GM10847 (cell line): ENCODE data around the gene PTPRN2.

Experiments
- POLR2A ChIP-seq: IDR thresholded peaks from 2 replicates; pipeline ENCODE4 v1.6.1; 2011; ENCODE audit not compliant: insufficient read length; ENCODE audit errors: extremely low read depth

The PTPRN2 gene

DNA sequence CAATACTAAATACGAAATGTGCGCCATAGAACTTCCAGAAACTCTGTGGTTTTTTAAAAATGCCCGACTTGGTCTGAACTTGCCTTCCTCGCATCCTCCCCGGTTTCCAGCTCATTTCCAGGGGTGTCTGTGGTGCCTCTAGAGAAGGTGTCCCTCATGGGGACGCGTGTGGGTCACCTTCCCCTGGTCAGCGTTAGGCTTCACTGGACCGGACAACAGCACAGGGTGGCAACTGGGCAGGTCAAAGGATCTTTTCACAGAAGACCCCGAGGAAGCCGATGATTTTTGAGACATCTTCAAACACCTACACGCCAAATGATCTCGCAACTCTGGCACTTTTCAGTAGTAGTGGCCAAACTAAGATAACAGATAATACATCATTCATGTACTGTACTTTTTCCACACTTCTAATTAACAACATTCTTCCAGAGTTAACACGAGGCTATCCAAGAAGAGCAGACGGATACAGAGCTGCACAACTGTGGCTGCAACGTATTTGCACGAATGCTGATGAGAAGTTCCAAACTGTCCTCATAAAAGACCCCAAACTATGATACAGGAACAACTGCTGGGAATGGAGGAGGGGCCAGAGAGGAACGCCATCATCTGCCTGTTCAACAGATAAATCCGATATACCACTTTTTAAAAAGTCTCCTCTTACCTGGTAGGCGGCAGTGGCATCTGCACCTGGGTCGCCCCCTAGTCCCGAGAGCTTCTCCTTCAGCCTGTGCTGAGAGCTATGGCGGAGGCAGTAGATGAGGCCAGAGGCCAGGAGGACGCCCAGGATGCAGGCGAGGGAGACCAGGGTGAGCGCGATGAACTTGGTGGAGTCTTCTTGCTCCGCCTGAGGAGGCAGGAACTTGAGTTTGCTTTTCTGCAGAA lies 905.3 kb downstream of the PTPRN2 start:
- no peak for TF ChIP-seq POLR2A

DNA sequence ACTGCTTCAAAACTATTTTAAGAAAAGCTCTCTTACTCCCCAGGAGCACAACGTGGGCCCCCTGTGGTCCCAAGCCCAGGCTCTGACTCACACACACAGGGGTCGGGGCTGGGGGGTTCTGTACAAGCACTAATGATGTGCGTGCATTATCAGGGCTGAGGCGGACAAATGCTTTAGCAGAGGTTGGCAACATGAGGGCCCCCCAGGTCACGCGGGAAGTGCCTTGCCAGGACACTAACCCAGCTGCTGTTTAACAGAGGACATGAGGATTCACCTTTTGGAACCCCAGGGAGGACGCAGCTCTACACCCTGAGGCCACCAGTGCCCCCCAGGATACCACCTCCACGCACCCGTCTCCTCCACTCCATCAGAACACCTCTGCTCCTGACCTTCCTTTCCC lies 908.0 kb downstream of the PTPRN2 start:
- no peak for TF ChIP-seq POLR2A

DNA sequence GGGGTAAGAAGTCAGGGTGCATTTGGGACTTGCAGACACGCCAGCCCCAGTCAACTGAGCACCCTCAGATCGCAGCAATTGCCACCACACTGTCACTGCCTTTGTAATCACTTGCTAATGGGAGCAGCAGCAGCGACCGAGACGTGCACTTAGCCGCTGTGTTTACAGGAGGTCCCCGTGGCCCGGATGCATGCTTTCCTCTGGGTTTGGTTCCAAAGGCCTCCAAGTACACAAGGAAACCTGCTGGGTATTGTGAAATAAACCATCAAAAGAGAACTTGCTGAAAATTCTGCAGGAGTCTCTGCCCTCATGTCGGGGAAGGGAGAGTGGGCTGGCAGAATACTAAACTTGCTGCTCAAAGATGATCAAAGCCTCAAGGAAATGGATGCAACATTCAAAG lies 909.1 kb downstream of the PTPRN2 start:
- no peak for TF ChIP-seq POLR2A

DNA sequence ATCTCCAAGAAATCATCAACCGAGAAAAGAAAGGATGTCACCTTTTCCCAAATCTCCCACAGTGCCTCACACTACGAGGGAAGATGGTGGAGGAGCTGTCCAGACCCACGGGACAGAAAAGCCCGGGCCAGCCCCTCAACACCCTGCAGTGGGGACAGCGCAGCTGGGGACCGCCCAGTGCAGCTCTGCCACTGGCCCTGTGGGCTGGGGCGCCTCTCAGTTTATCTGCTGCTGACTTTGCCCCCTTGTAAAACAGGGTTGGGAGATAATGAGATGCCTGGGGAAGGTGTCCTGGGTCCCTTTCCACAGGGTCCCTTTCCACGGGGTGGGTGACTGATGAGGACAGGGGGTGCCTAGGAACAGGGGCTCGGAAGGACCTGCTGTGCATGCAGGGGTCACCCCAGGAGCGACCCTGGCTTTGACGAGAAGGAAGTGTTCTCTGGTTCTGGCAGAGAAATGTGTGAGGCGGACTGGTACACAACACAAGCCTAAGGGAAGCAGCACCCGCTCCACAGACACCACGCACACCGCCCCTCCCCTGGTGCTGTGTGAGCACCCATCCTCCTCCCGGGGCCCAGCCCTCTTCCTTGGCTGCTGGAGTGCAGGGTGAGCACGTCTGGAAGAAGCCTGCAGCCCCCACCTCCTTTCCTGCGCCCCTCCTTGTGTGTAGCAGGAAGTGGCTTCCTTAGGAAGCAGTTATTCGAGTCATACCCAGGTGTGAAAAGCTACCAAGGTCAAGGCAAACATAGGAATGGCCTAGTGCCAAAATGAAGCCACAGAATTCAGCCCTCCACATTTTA lies 911.0 kb downstream of the PTPRN2 start:
- no peak for TF ChIP-seq POLR2A

DNA sequence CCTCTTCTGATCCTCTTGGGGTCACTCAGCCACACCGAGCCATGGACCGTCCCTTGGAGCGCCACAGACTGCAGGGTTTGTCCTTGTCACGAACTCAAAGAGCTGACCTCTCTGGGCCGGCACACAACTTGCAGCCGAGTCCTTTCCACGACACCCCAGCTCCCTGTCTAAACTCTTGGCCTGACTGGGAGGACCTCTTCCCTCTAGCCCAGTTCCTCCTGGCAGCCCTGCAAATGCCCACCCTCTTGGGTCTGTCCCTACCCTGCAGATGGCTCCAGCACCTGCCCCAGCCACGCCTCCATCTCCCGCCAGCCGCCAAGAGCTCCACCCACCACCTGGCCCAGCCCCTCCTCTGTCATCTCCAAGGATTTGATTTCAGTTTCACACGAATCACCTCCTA lies 911.6 kb downstream of the PTPRN2 start:
- no peak for TF ChIP-seq POLR2A

DNA sequence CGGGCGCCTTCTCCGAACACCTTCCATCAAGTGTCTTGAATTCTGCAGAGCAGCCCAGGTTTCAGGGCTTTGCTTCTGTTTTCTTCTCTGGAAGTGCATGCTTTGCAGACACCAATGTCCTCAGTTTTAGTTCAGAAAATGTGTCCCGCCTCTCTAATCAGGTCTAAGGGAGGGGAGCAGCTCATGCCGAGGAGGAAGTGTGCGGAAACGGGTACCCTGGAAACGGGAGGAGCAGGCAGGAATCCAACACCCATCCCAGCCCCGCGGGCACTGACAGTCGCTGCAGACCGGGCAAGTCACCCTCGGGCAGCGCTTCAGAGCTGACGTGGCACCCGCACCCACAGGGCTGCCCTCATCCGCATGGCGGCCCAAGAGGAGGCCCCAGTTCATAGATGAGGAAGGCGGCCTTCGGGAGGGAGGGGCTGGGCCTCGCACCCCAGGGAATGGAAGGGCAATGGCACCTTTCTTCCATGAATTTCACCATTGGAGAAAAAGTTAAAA lies 912.1 kb downstream of the PTPRN2 start:
- no peak for TF ChIP-seq POLR2A

DNA sequence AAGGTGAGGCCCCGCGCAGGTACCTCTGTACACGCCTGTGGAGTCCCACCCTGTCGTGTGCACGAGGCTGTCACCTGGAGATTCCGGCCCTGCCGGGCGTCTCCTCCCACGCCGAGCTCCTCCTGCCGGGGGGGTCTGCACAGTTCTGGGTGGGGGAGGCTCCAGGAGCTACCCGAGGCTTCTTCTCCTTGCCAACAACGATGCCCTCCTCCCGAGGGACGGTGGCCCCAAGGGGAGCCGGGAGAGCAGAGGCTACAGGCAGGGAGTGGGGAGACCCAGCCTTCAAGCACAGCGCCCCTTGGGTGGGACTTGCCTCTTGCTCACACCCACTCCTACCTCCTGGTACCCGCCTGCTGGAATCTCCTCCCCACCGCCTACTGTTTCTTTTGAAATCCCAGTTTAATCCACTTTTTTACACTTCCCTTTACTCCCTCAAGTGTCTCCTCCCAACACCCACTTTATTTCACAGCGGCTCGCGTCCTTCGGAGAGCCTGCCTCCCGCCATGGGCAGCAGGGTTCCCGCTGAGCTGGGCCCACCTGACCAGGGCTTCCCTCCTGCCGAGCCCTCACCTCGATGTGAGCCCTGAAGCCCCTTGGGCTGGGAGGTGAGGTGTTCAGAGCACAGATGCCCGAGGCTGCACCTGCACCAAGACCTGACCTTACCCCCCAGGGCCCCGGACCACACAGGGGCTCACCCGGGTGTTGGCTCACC lies 912.8 kb downstream of the PTPRN2 start:
- no peak for TF ChIP-seq POLR2A

DNA sequence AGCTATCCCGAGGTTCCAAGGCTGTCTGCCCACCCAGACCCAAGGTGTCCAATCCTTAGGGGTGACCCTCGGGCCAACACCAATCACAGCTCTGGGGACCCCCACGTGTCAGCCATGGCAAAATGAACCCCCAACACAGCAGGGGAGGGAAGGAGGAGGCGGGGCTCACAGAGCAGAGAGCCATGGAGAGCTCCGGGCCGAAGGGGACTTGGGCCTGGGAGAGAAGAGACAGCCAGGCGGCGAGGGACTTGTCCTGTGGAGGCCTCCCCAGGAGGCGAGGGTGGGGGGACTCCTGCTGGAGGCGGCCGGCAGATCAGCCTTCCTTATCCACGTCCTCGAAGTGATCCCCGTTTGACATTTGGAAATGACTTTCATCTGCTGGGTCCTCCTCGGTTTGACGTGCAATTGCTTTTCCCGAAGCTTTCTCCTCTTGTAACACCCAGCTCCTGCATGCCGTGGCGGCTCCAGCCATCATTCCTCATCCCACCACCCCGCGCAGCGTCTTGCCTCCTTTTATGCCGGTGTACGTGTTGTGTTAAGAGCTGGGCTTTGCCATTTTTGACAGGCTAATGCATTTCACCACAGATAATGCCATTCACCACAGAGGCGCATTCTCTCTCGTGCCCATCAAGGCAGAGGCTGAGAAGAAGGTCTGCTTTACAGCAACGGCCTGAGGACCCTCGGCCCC lies 913.5 kb downstream of the PTPRN2 start:
- no peak for TF ChIP-seq POLR2A

DNA sequence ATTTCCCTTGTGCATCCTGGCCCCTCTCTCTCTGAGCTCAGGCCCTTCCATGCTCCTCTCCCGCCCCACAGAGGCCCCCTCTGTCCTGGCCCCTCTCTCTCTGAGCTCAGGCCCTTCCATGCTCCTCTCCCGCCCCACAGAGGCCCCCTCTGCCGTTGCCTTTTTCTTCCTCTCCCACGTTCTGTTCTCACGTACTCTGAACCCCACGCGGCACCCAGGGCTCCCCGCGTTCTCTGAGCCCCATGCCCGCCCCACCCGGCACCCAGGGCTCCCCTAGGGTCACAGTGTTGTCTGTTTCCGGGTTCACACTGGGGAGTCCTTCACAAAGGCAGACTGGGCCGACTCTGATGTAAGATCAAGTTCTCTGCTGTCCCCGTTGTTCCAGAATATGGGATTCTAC lies 914.0 kb downstream of the PTPRN2 start:
- TF ChIP-seq POLR2A = no peak

DNA sequence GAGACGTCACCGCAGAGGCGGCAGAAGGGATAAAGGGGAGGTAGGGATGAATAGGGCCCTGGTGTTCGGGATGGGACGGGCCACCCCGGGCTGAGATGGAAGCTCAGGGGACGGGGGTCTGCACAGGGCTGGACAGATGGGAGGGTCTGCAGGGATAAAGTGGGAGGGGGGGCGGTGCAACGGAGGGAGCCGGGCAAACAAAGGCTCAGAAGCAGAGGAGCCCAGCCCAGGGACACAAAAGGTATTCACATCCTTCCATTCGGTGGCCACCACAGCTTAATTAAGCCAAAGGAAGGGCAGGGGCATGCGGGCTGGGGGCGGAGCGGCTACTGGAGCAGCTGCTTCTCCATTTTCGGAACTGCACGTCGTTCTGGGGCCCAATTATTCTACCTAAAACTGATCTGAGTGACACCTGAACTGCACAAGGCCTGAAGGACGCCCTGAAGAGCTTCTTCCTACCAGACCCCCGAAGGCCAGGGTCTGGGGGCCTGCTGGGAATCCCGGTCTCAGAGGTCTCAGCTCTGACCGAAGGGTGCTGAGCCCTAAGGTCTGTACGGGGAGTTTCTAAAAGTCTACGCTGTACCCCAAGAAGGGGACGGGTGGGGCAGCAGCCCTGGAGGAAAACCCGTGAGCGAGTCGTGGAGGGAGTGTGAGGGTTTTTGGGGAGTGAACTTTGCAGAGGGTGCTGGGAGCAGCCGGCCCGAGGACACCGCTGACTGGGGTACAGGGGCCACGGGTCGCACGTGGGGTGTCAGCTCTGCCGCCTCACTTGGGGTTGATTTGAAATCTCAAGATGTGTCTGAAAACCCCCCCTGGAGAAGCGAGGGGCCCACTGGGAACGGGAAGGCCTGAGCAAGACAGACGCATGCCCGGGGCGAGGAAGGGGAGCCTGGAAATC lies 916.0 kb downstream of the PTPRN2 start:
- no peak for TF ChIP-seq POLR2A

DNA sequence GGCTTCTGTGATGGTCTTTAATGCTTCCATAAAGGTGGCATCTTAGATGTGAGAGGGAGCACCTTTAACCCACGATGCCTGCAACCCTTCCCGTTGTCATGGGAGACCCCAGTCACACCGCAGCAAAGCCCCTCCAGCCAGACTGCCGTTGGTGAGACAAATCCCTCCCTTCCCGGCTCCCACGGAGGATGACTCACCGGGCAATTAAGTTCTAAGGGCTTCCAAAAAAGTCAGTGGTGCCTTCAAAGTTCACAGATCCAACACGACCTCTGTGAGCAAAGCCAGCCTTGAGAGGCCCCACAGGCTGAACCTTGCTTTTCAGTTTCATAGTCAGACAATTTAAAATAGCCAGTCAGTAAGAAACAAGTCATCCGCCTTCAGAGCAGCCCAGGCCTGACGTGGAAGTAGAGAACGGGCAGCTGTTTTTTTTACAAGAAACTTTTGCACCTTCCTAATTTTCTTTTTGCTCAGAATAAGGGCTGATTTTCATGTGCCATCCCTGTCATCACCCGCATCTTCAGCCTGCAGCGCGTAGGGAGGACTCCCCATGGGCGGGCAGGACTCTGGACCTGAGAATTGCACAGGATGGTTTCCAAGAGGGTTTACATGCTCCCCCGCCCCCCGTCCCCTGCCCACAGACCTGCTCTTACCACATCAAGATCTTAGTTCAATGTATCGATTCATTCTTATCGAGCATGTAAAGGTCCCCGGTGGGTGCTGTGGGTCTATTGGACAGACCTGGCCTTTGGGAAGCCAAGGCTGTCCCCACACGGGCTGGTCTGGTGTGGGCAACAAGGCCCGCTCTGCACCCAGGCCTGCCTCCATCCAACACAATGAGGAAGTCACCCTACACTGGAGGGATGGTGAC lies 916.9 kb downstream of the PTPRN2 start:
- TF ChIP-seq POLR2A = no peak

DNA sequence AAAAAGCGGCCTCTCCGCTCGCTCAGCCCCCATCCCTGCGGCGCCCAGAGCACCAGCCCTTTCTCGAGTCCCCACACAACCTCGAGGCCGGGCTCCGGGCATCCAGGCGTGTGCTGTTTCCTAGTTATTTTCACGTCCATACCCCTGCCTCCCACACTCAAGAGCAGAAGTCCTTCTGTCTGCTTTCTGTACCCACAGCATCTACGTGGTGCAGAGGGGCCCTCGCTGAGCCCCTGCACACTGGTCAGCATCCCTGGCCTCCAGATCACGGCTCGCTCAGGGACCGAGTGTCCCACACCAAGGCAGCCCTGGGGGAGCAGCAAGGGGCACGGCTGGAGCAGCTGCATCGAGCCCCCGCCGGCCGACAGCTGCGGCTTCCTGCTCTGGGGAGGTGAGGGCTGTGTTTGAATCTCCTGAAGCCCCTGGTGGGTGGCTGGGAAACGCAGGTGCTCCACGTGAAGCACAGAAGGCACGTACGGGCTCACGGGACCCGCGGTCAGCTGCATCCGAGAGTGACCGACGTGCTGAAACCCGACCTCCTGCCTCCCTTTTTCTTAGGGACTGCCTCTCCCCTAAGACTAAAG lies 917.8 kb downstream of the PTPRN2 start:
- TF ChIP-seq POLR2A = no peak
